ENCODE measurements around the gene MORN1.
"Not testable (repeated sequence)": the region's sequence is repeated elsewhere in the genome, so short reads cannot be mapped to it uniquely, and the experiment has no call there.

The MORN1 gene

DNA sequence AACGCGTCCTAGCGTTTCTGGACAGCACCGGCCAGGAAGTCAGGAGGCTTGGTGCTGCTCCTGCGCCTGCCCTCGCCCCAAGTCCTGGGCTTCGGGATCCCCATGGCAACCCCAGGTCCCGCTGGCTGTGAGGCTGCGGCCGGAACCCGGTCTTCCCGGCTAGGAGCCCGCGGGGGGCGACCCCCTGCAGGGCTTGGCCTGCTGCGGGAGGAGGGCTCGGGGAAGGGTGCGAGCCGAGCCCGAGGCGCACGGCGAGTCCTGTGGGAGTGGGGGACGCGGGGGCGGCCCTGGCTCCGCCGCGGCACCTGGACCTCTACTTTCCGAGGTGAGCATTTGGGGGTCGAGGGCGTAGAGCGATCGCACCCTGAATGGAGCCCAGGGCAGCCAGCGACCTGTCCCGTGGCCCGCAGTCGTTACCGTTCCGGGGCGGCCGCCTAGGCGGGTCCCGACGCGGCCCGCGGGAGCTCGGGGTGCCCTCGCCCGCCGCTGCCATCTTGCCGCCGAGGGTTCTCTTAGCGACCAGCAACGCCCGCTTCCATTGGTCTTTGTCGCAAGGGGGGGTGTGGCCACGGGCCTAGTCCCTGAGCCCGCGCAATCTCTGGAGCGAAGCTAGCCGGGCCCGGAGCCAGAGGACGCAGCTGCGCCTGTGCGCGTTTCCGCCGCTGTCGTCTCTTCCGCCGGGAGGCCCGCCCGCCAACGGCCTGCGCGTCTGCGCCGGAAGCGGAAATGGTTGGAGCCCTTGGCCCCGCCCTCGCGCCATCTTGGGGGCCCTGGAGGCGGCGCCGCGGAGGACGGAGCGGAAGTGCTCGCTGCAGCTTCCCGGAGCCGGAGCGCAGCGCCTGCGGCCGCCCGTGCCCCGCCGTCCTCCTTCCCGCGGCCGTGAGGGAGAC, at the start of gene MORN1, which contains the start of gene RER1:
MORN1 (minus strand) TSS at position 514 of the 890 bp plus-strand sequence; CDS start at position 493, 21 bp downstream.
RER1 (plus strand) TSS at position 801 of the 890 bp plus-strand sequence. CDS start 3,950 bp downstream, outside the sequence.
- DNase-seq: peak; percentile 99

DNA sequence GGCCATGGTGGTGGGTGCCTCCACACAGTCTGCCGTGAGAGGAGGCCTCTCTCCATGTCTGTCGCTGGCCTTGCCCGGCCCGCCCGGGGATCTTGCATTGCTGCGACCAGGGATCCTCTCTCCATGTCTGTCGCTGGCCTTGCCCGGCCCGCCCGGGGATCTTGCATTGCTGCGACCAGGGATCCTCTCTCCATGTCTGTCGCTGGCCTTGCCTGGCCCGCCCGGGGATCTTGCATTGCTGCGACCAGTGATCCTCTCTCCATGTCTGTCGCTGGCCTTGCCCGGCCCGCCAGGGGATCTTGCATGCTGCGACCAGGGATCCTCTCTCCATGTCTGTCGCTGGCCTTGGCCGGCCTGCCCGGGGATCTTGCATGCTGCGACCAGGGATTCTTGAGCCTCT, 49.0 kb upstream of the MORN1 start:
- not testable (repeated sequence) for DNase-seq

DNA sequence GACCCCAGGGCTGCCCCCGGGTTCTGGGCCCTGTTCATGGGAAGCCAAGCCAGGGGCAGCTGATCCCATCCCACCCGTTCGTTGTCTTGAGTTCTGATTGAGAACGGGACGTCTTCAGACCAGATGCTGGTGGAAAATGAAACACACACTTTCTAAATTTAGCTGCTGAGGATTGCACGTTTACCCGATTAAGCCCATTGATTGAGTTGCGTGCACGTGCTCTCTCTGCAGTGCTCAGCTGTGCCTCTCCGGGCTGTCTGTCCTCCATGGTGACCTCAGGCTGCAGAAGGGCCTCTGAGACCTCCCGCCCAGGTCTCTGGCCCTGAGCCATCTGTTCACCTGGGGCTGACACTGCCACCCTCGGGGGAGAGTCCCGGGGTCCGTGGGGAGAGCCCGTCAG, 48.0 kb upstream of the MORN1 start:
- DNase-seq: no peak

DNA sequence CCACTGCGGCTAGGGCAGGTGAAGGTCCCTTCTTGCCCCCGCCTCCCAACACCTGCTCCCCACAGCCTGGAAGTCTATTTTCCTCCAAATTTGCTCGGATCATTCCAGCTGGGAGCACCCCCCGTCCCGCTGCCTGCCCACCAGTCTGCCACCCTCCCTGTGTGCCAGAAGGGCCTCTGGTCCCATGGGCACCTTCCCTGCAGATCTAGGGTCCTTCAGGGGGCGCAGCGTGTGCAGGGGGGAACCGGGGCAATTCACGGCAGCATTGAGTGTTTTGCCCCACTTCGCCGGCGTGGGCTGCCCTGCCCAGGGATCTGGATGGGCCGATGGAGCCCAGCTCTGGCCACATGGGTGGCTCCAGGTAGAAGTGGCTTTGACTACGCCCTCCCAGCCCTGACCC, 47.3 kb upstream of the MORN1 start:
- no peak for DNase-seq

DNA sequence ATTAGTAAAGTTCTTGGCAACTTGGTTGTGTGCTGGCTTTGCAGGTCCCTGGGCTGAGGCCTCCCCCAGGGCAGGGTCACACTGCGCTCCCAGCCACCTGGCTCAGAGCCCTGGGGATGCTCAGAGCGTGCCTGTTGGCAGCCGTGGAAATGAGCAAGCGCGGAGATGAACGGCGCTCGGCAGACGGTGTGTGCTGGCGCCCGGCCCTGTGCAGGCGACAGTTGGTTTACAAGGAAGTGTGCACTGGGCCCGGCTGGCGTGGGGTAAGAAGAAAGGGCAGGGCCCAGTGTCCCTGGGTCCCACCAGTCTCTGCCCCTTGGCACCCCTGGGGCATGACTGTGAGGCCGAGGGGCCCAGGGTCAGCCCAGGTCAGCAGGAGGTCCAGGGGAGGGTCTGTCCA, 46.7 kb upstream of the MORN1 start:
- DNase-seq: no peak

DNA sequence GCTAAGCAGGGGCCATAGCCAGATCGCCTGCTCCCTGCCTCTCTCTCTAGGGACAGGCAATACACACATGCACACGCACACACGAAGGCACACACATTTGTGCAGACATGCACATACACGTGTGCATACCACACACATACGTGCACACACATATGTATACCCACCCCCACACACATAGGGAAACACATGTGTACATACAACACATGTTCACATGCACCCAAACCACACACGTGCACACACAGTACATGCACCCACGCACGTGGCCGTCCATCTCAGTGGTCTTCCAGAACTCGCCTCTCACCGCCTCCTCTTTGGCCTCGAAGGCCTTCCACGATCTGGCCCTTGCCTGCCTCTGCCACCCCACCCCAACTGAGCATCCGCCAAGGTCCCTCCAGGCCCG, 46.3 kb upstream of the MORN1 start:
- DNase-seq: no peak

DNA sequence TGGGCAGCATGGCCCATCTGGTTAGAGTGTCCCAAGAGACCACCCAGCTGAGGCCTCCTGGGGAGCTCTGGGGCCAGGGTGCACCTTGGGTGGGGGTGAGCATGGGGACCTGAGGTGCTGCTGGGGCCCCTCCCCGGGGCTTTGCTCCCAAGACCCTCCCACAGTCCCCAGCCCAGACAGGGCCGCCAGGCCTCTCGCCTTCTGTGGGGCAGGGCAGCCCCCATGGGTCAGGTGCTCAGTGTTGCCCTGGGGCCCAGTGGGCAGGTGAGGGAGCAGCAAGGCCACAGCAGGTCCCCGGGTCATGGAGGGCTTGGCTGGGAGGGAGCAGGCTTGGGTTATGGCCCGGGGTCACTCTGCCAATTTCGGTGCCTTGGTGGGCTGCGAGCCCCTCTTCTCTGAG, 45.5 kb upstream of the MORN1 start:
- DNase-seq: no peak

DNA sequence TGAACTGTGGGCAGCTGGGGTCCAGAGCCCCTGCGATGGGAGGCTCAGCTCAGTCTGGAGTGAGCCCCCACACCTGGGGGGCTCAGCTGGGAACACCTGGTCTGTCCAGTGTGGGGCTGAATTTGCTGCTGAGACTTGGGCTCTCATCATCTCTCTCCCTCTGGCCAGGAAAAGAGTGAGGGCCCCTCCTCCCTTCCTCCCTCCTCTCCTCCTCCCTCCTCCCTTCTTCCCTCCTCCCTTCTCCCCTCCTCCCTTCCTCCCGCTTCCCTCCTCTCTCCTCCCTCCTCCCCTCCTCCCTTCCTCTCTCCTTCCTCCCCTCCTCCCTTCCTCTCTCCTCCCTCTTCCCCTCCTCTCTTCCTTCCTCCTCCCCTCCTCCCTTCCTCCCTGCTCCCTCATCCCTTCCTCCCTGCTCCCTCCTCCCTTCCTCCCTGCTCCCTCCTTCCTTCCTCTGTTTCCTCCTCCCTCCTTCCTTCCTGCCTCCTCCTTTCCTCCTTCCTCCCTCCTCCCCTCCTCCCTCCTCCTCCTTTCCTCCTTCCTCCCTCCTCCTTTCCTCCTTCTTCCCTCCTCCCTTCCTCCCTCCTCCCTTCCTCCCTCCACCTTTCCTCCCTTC, 44.5 kb upstream of the MORN1 start:
- DNase-seq: no peak

DNA sequence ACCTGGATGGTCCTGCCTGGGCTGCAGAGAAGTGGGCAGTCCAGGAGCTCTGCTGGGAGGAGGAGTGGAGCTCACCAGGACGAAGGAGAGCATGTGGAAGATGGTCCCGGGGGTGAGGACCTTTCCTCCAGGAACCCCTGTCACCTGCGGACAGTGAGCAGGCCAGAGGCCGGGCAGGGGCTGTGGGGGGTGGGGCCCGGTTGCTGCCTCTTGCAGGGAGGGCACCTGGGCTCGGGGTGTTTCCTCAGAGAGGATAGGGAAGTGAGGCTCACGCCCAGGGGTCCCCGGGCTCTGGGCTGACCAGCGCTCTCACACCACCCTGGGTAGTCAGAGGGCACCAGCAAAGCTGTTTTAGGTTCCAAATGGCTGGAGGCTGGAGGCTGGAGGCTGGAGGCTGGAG, 43.7 kb upstream of the MORN1 start:
- DNase-seq: no peak

DNA sequence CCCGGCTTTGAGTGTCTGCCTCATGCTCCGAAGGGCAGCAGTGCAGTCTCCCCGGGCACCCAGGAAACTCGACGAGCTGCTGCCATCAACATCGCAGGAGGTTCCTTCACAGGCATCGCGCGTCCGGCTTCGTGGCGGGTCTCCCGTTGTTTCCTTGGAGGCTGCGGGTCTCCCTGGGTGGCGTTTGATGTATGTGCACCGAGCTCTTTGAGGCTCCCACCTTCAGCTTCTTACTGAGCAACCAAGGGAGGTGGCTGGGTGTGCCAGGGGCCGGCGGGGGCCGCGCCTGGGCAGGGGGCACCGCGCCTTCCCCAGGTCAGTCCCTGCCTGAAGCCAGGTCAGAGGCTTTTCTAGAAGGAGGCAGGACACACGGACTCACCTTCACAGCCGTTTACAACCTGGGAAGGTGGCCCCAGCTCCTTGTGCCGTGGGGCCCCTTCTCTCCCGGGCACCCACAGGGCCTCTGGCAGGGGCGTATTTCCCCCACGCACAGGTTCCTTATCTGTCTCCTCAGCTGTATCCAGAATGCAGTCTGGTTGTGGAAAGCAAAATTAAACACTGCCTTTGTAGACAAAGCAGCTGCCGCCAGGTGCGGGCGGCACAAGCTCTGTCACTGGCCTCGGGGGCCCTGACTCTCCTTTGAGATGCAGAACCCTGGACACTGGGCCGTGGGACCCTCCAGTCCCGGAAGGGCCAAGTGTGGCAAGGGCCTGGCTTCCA, 42.7 kb upstream of the MORN1 start:
- DNase-seq: no peak

DNA sequence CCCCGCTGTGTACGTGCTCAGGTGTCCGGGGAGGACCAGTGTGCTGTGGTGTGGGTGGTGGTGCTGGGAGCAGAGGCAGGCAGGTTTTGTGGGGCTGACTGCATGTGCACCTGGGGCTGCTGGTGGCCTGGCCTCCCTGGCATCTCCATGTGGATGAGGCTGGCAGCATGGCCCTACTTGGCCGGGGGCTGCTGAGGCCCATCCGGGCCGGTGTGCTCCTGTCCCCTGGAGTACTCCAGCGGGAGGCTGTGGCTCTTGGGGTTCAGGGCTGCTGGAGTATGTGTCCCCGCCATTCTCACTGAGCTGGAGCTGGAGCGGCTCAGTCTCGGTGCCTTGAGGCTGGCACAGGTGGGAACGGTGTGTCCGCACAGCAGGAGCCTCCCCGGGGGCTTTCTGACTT, 41.8 kb upstream of the MORN1 start:
- DNase-seq: no peak

DNA sequence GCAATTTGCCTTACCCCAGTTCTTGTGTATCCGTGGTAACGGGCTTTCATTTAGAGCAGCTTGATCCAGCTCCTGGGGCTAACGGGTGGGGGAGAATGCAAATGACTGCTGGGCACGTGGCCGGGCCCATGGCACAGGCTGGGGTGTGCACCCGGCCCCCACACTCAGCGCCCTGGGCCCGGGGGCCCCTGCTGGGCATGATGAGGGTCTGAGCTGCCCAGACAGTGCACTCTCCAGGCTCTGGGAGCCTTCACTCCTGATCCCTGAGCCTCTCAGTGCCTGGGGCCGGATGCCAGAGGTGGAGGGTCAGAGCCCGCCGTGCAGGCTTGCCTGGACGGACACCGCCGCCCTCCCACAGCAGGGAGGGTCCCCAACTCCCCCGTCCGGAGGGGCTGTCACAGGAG, 41.1 kb upstream of the MORN1 start:
- DNase-seq: no peak

DNA sequence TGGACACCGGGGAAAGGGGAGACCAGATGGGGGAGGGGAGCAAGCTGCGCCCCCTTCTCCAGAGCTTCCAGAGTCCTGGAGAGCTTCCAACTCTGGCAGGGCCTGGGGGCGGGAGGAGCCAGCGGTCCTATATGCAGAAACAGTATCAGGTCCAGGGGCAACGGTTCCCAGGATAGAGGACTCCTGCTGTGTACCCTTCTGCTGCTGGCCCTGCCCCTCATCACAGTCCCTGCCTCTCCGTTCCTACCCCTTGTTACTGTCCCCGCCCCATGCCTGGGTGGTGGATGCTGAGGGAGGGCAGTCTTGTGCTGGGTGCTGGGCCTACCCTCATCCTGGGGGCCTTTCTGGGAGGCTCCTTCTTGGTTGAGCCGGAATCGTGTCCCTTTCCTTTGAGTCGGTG, 40.2 kb upstream of the MORN1 start:
- DNase-seq: no peak

DNA sequence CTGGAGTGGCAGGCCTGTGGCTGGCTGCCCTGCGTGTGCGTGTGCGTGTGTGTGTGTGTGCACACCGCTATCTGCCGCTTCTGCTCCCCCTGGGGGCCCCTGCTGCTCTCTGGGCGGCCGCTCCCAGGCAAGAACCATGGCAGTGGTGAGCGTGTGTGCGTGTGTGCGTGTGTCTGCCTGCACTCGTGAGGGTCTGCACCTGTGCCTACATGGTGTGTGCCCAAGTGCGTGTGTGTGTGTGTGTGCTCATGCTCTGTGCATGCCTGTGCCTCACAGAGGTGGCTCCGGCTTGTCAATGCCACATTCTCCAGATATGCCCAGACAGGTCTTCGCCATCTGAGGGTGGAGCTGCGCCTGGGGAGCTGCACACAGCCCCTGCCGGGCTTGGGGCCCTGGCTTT, 39.7 kb upstream of the MORN1 start:
- no peak for DNase-seq

DNA sequence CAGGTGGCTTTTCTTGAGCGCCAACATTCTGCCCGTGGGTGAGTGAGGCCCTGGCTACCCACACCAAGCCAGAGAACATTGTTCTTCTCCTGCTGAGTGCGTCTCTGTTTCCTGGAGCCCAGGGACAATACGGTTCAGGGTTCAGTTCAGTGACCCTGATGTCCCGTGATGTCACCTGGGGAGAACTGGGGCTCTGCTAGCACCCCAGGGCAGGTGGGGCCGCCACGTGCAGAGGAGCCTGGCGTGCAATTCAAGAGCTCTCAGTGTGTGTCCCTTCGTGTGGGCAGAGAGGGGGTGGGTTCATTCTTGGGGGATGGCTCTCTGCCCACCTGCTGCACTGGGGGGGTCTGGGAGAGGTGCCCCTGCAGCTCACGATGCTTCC, 39.2 kb upstream of the MORN1 start:
- no peak for DNase-seq

DNA sequence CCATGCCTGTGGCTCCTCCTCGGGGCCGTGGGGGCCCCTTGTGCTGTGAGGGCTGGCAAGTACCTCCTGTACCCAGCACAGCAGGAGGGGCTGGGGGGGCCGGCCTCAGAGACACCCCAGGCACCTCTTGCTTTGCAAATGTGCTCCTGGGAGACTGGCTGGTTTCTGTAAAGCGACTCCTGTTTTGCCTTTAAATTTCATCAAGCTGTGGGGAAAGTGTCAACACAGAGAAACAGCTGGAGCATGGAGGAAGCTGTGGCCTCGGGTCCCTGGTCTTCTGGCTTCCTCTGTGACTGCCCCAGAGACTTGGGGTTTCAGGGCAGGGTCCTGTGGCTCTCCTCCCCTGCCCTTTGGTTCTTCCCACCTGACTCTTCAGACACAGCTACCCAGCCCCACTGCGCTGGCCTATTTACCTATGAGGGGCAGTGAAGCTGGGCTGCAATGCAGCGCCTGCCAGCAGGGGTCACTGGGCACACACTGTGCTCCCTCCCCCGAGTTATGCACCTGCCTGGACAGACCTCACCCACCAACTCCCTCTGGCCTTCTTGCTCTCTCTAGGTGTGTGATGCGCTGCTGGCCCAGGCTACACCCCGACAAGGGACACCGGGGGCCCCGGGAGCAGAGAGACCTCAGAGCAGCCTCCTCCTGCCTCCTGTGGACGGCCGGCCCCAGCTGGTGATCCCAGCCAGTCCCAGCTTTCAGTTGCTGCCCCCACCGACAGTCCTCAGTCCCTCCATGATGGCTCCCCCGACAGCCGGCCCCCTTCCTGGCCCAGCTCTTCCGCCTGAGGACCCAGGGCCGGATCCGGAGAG, 38.6 kb upstream of the MORN1 start:
- DNase-seq: peak; percentile 28

DNA sequence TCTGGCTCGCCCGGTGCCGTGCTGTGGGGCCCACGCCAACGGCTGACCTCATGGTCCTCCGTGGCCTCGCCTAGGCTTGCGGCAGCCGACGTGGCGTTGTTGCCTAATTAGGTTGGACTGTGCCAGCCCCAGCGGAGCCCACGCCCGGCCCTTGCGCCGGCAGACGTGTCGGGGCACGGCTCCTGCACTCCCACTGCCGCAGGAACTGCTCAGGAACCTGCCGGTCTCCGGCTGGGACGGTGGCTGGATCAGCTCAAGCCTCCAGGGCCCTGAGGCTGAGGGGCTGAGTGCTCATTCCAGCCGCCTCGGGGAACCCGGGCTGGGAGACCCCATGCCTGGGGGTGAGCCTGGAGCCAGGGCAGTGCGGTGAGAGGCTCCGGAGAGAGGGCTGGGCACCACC, 37.1 kb upstream of the MORN1 start:
- DNase-seq: no peak

DNA sequence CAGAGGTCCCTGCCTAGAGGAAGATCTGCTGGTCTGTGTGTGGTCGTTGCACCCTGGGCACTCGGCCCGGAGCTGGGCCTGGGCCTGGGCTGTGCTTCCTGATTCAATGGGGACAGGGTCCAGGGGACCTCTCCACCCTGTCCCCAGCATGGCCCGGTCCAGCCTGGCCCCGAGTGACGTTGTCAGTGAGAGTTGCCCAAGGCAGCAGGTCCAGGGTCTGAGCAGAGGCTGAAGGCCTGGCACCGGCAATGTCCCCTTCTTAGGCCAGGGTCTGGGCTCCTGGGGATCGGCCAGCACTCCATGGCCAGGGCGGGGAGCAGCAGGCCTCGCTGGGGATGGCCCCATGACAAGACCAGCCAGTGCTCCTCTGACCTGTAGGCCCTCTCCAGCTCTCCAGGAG, 36.6 kb upstream of the MORN1 start:
- no peak for DNase-seq

DNA sequence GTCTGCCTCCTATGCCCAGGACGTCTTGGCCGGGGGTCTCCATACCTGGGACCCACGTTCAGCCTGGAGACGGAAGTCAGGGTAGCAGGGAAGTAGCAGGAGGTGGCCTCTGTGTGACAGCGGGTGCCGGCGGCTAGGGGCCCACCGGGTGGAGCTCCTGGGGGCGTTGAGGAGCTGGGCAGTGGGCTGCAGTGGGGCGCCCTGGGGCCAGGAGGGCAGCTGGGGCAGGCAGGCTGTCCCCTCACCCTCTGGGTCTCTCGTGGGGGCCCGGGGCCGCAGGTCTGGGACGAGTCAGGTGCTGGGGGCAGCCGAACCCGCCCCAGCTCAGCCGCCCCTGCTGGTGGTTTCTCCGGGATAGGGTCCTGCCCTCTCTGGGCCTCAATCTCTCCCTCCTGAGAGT, 35.7 kb upstream of the MORN1 start:
- DNase-seq: no peak

DNA sequence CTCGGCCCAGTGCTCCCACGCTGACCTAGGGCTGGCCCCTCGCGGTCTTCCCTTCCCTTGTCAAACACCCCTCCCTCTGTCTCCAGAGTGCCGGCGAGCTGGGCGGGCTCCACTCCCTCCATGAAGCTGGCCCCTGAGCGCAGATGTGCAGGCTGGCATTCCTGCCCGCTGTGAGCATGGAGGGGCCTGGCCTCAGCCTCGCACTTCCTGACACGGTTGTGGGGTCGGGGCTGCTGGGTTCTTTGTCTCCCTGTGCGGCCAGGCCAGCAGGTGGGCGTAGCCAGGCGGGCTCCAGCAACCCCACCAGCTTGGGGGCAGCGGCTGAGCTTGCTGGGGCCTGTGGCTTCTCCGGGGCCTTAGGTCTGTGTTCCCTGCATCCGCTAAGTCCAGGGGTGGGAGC, 35.2 kb upstream of the MORN1 start:
- no peak for DNase-seq

DNA sequence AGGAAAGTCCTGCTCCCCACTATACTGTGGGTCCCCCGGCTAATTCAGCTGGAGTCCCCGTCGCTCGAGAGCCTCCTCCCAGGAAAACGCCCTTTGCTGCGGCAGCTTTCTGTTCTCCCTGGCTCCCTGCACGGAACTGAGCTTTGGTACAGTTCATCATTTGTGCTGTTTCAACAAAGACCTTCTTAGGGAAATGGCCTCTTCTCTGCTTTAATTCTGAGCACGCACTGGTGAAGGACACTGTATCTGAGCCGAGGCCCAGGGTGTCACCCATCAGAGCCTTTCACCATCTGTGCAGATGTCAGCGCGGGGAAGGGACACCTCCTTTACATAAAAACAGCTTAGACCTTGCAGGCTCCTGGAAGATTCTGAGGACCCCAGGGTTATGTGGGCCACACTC, 34.5 kb upstream of the MORN1 start:
- no peak for DNase-seq

DNA sequence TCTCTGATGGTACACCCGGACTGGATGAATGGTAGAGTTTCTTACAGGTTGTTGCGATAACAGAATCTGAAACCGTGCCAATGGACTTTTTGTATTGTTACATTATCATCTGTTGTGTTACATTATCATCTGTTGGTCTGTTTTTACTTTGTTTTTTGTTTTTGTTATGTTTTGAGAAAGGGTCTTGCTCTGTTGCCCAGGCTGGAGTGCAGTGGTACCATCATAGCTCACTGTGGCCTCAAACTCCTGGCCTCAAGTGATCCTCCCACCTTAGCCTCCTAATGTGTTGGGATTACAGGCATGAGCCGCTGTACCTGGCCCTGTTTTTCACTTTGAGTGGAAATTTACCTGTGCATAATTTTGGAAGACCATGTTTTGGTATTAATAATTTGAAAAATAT, 31.2 kb upstream of the MORN1 start:
- DNase-seq: no peak

DNA sequence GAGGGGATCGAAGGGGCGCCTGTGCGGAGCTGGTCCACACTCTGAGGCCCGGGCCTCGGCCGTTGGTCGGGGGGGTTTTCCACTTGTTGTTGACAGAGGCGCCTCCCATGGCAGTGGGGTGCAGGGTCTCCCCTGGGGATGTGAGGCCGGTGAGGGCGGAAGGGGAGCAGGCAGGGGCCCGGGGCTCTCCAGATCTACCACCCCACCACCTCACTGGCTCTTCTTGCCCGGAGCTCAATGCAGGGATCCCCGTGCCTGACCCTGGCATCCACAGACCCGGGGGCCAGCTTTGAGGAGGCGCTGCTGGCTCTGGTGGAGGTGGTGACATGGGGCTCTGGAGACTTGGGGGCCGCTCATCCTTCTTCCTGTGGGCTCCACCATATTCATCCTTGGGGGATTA, 28.1 kb upstream of the MORN1 start:
- no peak for DNase-seq

Data from stimulated activated CD4-positive, alpha-beta T cell treated with anti-CD3 and anti-CD28 coated beads, Interleukin-1b, Interleukin-23, amount 100 ng/mL, for 48 hours (primary cell).